Measurements from ENCODE around the gene CDIPT. TPM values are rescaled to one million over a fixed set of nuclear protein-coding genes. Genes with fewer than 3 reads are reported as not detected.

Gene CDIPT
- total RNA-seq, 2 experiments from 2014 or later = 30.2 to 35.4 TPM

DNA sequence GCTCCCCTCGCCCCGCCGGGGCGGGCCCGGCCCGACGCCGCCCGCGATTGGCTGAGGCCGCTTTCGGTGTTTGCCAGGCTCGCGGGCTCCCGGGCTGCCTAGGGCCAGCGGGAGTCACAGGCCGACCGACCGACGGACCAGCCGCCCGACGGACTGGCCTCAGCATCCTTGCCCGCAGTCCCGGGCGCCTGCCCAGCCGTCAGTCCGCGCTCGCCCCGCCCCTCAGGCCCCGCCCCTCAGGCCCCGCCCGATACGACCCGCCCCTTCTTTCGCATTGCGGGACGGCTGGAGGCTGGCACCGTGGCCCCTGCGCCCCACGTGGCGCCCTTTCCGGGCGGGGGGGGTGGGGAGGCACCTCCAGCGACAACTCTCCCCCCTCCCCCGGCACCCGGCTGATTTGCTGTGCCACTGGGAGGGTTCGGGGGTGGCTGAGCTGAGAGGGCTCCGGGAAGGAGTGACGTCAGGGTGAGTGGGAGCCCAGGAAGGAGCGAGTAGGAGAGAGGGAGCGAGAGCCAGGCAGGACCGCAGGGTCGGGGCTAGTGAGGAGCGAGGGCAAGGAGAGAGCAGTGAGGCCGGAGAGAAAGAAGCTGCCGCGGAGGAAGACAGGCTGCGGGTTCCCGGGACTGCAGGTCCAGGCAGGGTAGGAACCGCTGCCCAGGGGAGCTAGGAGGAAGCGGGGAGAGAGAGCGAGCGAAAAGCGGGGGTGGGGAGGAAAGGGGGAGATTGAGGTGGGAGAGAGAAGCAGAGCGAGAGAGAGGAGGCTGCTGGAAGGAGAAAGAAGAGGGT, 37.3 kb upstream of the CDIPT start, which contains the start of gene ASPHD1:
TSS of gene ASPHD1 (plus strand) at position 387 of the 786 bp plus-strand sequence. CDS start 484 bp downstream, outside the sequence.
- no peak within 1 kb of the TSS for H3K27ac Mint-ChIP-seq

DNA sequence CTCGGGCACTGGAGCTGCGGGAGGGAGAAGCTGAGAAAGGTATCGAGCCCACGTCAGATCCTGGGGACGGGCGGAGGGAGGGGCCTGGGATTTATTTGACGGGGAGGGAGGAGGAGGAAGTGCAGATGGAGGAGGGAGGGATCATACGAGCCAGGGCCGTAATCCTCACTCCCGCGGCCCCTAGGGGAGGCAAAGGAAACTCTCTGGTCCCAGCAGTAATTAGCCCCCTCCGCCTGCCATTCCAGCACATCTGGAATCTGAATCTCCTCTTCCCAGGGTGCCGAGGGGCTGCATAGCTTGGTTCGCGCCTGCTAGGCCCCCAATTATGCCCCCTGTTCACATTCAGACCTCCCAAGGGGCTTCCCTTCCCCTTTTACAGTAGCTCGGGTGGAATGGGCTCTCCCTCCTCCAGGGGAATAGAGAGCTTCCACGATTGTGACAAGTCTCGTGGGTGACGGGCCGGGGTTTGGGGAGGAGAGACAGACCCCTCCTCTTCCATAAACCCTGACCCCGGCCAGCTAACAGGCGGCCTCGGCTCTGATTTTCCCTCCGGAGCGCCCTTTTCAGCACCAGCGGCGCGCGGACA, 36.6 kb upstream of the CDIPT start, which contains the start of gene SEZ6L2:
TSS of gene SEZ6L2 (minus strand) at position 35 of the 586 bp plus-strand sequence. CDS start 531 bp downstream, outside the sequence.
- TF ChIP-seq, protein P1, sequence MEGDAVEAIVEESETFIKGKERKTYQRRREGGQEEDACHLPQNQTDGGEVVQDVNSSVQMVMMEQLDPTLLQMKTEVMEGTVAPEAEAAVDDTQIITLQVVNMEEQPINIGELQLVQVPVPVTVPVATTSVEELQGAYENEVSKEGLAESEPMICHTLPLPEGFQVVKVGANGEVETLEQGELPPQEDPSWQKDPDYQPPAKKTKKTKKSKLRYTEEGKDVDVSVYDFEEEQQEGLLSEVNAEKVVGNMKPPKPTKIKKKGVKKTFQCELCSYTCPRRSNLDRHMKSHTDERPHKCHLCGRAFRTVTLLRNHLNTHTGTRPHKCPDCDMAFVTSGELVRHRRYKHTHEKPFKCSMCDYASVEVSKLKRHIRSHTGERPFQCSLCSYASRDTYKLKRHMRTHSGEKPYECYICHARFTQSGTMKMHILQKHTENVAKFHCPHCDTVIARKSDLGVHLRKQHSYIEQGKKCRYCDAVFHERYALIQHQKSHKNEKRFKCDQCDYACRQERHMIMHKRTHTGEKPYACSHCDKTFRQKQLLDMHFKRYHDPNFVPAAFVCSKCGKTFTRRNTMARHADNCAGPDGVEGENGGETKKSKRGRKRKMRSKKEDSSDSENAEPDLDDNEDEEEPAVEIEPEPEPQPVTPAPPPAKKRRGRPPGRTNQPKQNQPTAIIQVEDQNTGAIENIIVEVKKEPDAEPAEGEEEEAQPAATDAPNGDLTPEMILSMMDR (IDR thresholded peaks at IDR 0.05) = no peak
- Mint-ChIP-seq H3K27ac (no peak within 1 kb of the TSS), H3K27me3 (peaks cover 23% of the 10 kb centered on the region), H3K9me3 (no peaks in the 10 kb centered on the region), H3K4me3 (peak within 1 kb of the TSS; percentile 67), H3K4me1 (ENCODE audit: low read depth) (peaks cover 12% of the 10 kb centered on the region), H3K36me3 (ENCODE audit: low read depth) (no peaks in the 10 kb centered on the region)
- no peak for ATAC-seq
- POLR2A ChIA-PET = interaction anchor here (2.6 to 3.1 kb wide), 2 partner anchors 26 to 97 kb away, joined by 13 to 16 read pairs; partner anchors contain the start of genes HIRIP3, INO80E and KCTD13
- CTCF ChIA-PET = interaction anchor here (1.0 to 2.5 kb wide), 3 partner anchors 32 to 208 kb away, joined by 3 to 6 read pairs (median 4); partner anchors contain the start of gene TLCD3B
- intact Hi-C loops (cut with micrococcal nuclease) = loop anchor here (2.0 kb wide), 1 partner anchor 21 kb away; no protein-coding TSS in a partner anchor
- DNase-seq = peak; percentile 73

More for the DNA sequence above, 37.3 kb upstream of the CDIPT start, which contains the start of gene ASPHD1:
- ChIA-PET POLR2A (interaction anchor here (0.6 to 3.1 kb wide), 8 partner anchors 11 to 166 kb away, joined by 3 to 16 read pairs (median 4); partner anchors contain the start of genes ALDOA, HIRIP3, INO80E and KCTD13), CTCF (interaction anchor here (0.9 to 2.5 kb wide), 6 partner anchors 17 to 209 kb away, joined by 3 to 6 read pairs (median 3); partner anchors contain the start of genes PAGR1 and TLCD3B)
- intact Hi-C loops (cut with micrococcal nuclease) = no loop called here
- Mint-ChIP-seq H3K36me3 (ENCODE audit: low read depth) (no peaks in the 10 kb centered on the region), H3K9me3 (no peaks in the 10 kb centered on the region), H3K4me1 (ENCODE audit: low read depth) (peaks cover 12% of the 10 kb centered on the region), H3K4me3 (peak within 1 kb of the TSS; percentile 67), H3K27me3 (peaks cover 22% of the 10 kb centered on the region)
- ATAC-seq = peak; percentile 91
- TF ChIP-seq, protein P1 (IDR thresholded peaks at IDR 0.05) = no peak
- peak; percentile 71 for DNase-seq

DNA sequence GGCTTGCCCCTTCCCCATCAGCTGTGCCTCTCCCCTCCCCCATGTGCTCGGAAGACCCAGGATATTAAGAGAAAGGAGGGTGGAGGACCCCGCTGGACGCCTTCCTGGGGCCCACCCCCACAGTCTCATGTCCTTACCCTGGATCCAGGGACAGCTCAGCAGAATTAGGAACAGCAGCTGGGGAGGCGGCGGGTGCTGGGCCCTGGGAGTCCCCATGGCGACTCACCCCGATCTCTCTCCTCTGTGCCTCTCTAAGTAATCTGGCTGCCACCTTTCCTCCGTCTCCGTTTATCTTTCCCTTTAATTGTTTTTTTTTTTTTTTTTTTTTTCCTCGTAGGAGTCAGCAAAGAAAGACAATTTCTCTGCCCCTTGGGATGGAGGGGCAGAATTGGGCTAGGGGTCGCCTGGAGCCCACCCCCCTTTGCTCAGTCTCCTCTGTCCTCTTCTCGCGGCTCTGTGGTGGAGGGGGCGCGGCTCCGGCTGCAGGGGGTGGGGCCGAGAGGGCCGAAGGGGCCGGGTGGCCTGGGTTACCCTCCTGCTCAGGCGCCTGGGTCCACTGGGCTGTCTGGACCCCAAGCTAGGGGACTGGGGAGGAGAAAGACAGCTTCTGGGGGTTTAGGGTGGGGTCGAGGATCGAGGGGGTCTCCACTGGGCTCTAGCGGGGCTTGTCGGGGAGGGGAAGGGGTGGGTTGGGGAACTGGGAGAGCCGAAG, 35.9 kb upstream of the CDIPT start:
- ATAC-seq = no peak
- peaks cover 23% of the 10 kb centered on the region for H3K27me3 Mint-ChIP-seq
- CTCF ChIA-PET = no interaction called here
- POLR2A ChIA-PET = interaction anchor here (1.2 to 2.6 kb wide), 2 partner anchors 28 to 97 kb away, joined by 4 to 13 read pairs; partner anchors contain the start of genes HIRIP3, INO80E and KCTD13
- H3K4me1 Mint-ChIP-seq (ENCODE audit: low read depth) = peaks cover 12% of the 10 kb centered on the region
- H3K4me3 Mint-ChIP-seq = no peak overlapping the region
- TF ChIP-seq, protein P1 (IDR thresholded peaks at IDR 0.05) = no peak
- no peak overlapping the region for H3K27ac Mint-ChIP-seq
- H3K36me3 Mint-ChIP-seq (ENCODE audit: low read depth) = no peaks in the 10 kb centered on the region
- no peak for DNase-seq
- intact Hi-C loops (cut with micrococcal nuclease) = loop anchor here (2.0 kb wide), 1 partner anchor 20 kb away; no protein-coding TSS in a partner anchor
- H3K9me3 Mint-ChIP-seq = no peaks in the 10 kb centered on the region

DNA sequence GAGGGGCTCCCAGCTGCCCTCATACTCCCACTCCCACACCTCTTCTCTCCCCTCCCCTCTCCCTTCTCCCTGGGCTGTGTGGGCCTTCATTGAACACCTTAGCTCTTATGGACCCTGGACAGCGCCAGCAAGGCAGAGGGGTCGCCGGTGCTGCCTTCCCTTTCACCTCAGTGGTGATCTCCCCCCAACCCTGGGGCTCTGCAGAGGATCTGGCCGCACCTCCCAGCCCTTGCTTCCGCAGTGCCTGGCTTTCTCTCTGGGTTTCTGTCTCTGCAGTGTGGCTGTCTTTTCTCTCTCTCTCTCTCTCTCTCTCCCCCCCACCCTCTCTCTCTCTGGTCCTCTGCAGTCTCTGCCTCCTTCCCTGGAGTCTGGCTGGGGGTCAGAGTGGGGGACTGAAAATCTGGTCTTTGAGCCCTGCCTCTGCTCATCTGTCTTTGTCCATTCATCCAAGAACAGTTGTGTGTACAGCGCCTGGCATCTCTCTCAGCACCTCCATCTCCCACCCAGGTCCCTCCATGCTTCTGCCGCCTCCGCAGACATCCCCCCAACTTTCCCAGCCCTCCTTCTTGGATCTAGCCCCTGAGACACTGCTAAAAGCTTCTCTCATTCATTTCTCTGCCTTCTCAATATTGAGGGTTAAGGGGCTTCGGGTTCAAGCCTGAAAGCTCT, 35.2 kb upstream of the CDIPT start:
- no peak overlapping the region for H3K27ac Mint-ChIP-seq
- no peak for DNase-seq
- no peak for ATAC-seq
- intact Hi-C loops (cut with micrococcal nuclease) = loop anchor here (2.0 kb wide), 1 partner anchor 19 kb away; no protein-coding TSS in a partner anchor
- ChIA-PET POLR2A (interaction anchor here (1.2 kb wide), 1 partner anchor 28 kb away, joined by 4 read pairs; the partner anchor contains the start of gene KCTD13), CTCF (no interaction called here)
- TF ChIP-seq, protein P1 (IDR thresholded peaks at IDR 0.05) = no peak
- peaks cover 8% of the 10 kb centered on the region for H3K4me1 Mint-ChIP-seq (ENCODE audit: low read depth)
- no peak overlapping the region for H3K4me3 Mint-ChIP-seq
- no peaks in the 10 kb centered on the region for H3K9me3 Mint-ChIP-seq
- H3K27me3 Mint-ChIP-seq = peaks cover 23% of the 10 kb centered on the region
- no peaks in the 10 kb centered on the region for H3K36me3 Mint-ChIP-seq (ENCODE audit: low read depth)
